Stimulated activated CD4-positive, alpha-beta T cell treated with anti-CD3 and anti-CD28 coated beads, Interleukin-12 subunit alpha, Interleukin-12 subunit beta, amount 100 ng/mL, for 4 hours (primary cell): ENCODE measurements around the gene S1PR5.

ENCODE experiments used
- DNase-seq: peaks from one replicate; pipeline ENCODE4 v3.0.0-alpha.2; 2020

Gene S1PR5

GRCh38 chr19:10514211-10515145, 2.8 kb downstream of the S1PR5 start:
- peak; percentile 42 for DNase-seq

DNA sequence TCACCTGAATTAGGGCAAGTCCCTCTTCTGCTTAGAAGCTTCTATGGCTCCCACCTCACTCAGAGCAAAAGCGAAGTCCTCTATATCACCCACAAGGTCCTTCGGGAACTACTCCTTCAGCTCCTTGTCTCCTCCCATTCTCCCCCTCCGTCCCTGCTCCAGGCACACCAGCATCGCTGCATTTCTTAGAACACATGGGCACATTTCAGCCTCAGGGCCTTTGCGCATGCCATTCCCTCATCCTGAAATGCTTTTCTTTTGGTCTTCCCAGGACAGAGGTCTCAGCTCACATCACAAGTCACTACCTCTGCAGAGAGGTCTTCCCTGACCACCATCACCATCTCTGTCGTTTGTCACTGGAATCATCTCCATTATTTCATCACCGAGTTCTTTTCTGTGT, 4.0 kb downstream of the S1PR5 start:
- no peak for DNase-seq

GRCh38 chr19:10510301-10510802, 6.9 kb downstream of the S1PR5 start:
- DNase-seq = peak; percentile 52

DNA sequence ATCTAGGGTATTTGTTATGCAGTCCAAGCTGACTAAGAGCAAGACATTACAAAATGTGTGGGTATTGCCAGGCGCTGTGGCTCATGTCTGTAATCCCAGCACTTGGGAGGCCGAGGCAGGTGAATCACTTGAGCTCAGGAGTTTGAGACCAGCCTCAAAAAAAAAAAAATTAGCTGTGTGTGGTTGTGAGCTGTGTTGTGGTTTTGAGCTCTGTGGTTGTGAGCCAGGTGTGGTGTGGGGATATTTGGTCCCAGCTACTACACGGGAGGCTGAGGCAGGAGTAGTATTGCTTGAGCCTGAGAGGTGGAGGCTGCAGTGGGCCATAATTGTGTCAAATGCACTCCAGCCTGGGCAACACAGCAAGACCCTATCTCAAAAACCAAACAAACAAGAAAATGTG, 8.5 kb downstream of the S1PR5 start:
- DNase-seq = no peak

DNA sequence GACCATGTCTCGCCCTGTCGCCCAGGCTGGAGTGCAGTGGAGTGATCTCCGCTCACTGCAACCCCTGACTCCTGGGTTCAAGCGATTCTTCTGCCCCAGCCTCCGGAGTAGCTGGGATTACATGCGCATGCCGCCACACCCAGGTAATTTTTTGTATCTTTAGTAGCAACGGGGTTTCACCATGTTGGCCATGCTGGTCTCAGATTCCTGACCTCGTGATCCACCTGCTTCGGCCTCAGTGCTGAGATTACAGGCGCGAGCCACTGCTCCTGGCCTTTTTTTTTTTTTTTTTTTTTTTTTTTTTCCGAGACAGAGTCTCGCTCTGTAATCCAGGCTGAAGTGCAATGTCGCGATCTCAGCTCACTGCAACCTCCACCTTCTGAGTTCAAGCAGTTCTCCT, 9.2 kb downstream of the S1PR5 start:
- DNase-seq = no peak

DNA sequence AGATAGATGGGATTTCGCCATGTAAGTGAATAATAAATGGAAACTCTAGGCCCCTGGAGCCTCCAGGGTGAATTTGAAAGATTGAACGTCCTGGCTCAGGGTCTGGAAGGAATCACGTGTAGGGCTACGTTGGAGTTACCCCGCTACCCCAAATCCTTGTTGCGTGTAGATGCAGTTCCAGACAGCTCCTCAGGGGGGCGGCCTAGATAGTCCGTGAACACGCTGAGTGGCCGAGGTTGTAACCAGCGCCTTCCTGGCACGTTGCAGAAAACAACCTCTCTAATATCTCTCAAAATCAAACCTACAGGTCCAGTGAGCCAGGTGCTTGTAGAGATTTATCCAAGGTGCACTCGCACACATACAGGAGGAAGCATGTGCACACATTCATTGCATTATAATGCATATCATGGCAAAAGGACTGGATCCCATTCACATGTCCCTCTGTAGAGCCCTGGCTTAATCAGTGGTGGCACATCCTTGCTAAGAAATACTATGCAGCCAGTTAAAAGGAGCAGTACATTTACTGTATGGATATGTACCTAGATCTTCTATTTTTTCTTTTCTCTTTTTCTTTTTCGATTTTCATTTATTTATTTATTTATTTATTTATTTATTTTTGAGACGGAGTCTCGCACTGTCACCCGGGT, 11.5 kb downstream of the S1PR5 start:
- DNase-seq = peak; percentile 82

GRCh38 chr19:10503002-10503789, 14.1 kb downstream of the S1PR5 start, which contains the start of gene KEAP1:
Gene KEAP1, minus strand, starts transcription at chr19:10503356. Its CDS starts 3,323 bp downstream, at chr19:10500033.
- DNase-seq = peak; percentile 49

GRCh38 chr19:10502524-10503001, 14.7 kb downstream of the S1PR5 start:
- DNase-seq = peak; percentile 89

- DNase-seq = peak; percentile 55
Measured at GRCh38 chr19:10501971-10502523, 15.2 kb downstream of the S1PR5 start.

- no peak for DNase-seq
Measured at GRCh38 chr19:10500247-10500592, 17.0 kb downstream of the S1PR5 start.

GRCh38 chr19:10499550-10500246, 17.5 kb downstream of the S1PR5 start:
- no peak for DNase-seq

DNA sequence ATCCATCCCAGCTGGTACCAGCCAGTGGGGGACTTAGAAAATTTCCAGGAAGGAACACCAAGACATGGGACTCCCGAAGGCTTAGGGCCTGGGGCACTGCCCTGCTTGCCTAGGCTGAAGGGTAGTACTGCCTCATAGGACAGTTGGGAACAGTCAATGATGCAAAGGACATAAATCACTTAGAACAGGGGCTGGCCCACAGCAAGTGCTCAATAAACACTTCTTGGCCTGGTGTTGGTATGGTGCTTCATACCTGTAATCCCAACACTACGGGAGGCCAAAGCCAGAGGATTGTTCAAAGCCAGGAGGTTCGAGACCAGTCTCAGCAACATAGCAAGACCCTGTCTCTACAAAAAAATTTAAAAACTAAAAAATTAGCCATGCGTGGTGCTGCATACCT, 19.9 kb downstream of the S1PR5 start:
- no peak for DNase-seq

DNA sequence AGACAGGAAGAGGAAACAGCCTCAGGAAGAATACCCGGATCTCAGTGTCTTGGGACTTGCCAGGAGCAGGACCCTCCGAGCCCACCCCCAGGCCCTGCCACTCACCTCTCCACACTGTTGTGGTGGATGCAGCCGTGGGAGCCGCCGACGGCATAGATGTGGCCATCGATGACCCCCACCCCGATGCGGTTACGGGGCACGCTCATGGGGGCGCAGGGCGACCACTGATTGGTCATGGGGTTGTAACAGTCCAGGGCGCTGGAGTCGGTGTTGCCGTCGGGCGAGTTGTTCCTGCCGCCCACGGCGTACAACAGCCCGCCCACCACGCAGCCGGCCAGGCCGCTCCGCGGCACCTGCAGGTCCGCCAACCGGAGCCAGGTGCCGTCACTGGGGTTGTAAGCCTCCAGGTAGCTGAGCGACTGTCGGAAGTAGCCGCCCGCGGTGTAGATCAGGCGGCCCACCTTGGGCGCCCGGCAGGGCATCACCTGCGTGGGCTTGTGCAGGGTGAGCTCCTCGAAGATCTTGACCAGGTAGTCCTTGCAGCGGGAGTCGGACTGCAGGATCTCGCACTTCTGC, 25.7 kb downstream of the S1PR5 start:
- no peak for DNase-seq

DNA sequence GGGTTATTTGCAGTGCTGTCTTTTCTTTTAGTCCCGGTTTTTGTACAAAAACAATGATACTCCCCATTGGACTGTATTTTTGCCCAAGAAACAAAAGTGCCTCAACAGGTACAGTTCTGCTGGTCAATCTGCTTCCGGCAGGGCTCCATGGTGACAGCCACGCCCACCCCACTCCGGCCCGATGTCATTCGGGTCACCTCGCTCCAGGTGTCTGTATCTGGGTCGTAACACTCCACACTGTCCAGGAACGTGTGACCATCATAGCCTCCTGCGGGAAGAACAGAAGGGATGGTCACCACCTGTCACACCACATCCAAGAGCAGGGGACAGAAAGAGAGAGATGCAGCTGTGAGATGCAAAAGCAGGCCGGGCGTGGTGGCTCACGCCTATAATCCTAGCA, 30.7 kb downstream of the S1PR5 start:
- no peak for DNase-seq

DNA sequence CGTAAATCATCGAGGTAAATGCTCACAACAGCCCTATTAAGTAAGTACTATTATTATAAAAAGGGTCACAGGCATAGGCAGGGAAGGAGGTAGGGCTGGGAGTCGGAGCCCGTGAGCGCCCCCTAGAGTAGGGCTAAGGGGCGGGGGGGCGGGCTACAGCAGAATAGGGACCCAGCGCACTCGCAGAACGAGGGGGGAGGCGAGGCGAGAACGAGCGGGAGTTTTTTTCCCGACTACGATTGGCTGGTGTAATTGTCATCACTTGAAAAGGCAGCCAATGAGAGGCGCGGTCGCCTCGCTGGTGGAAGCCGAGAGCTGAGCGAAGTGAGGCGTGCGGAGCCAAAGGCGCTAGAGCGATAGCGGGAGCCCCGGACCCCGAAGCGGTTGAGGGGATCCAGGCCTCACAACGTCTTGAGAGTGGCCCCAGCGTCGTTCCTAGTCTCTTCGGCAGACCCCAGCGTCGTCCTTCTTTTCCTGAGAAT, 38.3 kb downstream of the S1PR5 start:
- peak; percentile 83 for DNase-seq

- no peak for DNase-seq
Measured at GRCh38 chr19:10478476-10478875, 38.8 kb downstream of the S1PR5 start.

GRCh38 chr19:10474962-10475451, 42.2 kb downstream of the S1PR5 start:
- DNase-seq = no peak

DNA sequence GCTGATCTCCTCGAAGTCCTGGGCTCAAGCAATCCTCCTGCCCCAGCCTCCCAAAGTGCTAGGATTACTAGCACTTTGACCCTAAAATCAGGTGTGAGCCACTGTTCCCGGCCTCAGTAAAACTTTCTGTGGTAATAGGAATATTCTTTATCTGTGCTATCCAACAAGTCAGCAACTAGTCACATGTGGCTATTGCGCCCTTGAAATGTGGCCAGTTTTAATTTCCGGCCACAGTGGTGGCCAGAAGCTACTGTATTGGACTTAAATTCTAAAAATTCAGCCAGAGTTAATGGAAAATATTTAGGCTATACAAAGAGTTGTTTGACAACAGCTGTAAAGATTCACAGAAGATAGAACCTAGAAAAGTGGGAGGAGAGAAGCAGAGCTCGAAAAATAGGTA, 44.1 kb downstream of the S1PR5 start:
- no peak for DNase-seq

DNA sequence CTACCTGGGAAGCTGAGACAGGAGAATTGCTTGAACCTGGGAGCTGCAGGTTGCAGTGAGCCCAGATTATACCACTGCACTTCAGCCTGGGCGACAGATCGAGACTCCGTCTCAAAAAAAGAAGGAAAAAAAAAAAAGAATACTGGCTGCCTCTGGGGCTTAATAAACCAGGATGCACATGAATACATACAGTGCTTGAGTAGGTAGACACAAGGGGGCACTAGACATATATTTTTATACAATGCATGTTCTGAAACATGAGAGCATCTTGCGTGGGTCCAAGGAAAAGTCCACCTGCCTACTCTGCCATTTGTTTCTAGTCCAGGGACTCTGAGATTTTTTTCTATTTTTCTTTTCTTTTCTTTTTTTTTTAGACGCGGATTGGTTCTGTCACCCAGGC, 45.3 kb downstream of the S1PR5 start:
- DNase-seq = no peak

DNA sequence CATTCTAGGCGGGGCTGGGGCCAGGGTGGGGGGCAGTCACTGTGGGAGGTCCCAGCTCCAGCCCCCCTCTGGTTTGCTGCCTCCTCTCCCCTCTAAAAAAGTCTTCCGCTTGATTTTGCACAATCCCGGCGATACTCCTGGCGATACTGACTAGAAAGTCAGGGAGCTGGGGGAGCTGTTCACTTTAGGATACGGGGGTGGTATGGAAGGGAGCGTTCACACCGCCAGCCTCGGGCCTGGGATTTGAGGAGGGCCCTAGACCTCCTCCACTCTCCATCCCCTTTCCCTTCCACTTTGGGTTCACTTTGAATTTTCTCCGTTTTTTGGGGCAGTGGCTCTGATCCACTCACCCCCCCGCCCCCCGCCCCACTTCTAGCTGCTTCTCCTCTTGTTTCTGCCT, 49.1 kb downstream of the S1PR5 start:
- no peak for DNase-seq

- DNase-seq = no peak
Measured at GRCh38 chr19:10467104-10467706, 50.0 kb downstream of the S1PR5 start.
